Stimulated activated CD8-positive, alpha-beta memory T cell treated with anti-CD3 and anti-CD28 coated beads, Interleukin-7, amount 100 ng/mL, for 4 hours (primary cell): ENCODE results near the gene MAB21L4.
A peak's percentile ranks its signal among the peaks of the same experiment; 100 is the strongest.

Experiments
- DNase-seq, 2 donors: peaks; one replicate each; pipeline ENCODE4 v3.0.0-alpha.2; 2020; ENCODE audit warnings: low read depth in 2 of 2

MAB21L4 gene

GRCh38 chr2:240925191-240925567 lies 29.2 kb upstream of the MAB21L4 start:
- no peak for DNase-seq

- no peak for DNase-seq
Observed at GRCh38 chr2:240922982-240923537, 27.1 kb upstream of the MAB21L4 start.

GRCh38 chr2:240922245-240922981 lies 26.5 kb upstream of the MAB21L4 start:
- DNase-seq, result no peak

- DNase-seq, result no peak
Observed at GRCh38 chr2:240921995-240922244, 26.0 kb upstream of the MAB21L4 start.

- DNase-seq, result no peak
Observed at GRCh38 chr2:240921311-240921994, 25.5 kb upstream of the MAB21L4 start.

GRCh38 chr2:240920783-240921231 lies 24.9 kb upstream of the MAB21L4 start:
- no peak for DNase-seq

GRCh38 chr2:240919786-240920782 lies 24.1 kb upstream of the MAB21L4 start:
- no peak for DNase-seq

- no peak for DNase-seq
Observed at GRCh38 chr2:240919161-240919781, 23.3 kb upstream of the MAB21L4 start.

GRCh38 chr2:240918258-240919091 lies 22.5 kb upstream of the MAB21L4 start:
- DNase-seq, result no peak

GRCh38 chr2:240917684-240918257 lies 21.8 kb upstream of the MAB21L4 start:
- DNase-seq, result no peak

- DNase-seq, result no peak
Observed at GRCh38 chr2:240917009-240917683, 21.2 kb upstream of the MAB21L4 start.

GRCh38 chr2:240916571-240917008 lies 20.6 kb upstream of the MAB21L4 start:
- no peak for DNase-seq

- no peak for DNase-seq
Observed at GRCh38 chr2:240915526-240916341, 19.8 kb upstream of the MAB21L4 start.

- DNase-seq, result no peak
Observed at GRCh38 chr2:240914645-240915525, 18.9 kb upstream of the MAB21L4 start.

- peak; percentile 23 to 37 for DNase-seq
Observed at GRCh38 chr2:240913810-240914644, 18.1 kb upstream of the MAB21L4 start.

- DNase-seq, result no peak
Observed at GRCh38 chr2:240912878-240913809, 17.2 kb upstream of the MAB21L4 start.
